ENCODE results near the gene CREBBP.

- no peak for TF ChIP-seq POLR2A (IDR thresholded peaks at IDR 0.05; ENCODE audit: low read length)
- TF ChIP-seq GATA1 (IDR thresholded peaks at IDR 0.05; ENCODE audit: low read depth, low read length) = no peak
Measured at GRCh38 chr16:3859889-3860288, 20.6 kb downstream of the CREBBP start.

Data from erythroblast (primary cell).